GM06990 (cell line): Measurements from ENCODE around the gene ANKRD24.
"Not testable (repeated sequence)": the region's sequence is repeated elsewhere in the genome, so short reads cannot be mapped to it uniquely, and the experiment has no call there.

Source experiments
- DNase-seq: peaks from one replicate; pipeline ENCODE4 v3.0.0-alpha.2; 2011; ENCODE audit not compliant: insufficient read length; ENCODE audit errors: extremely low read depth
- H3K27me3 ChIP-seq: replicated peaks from 2 replicates; pipeline ENCODE4 v1.6.0; 2011; ENCODE audit warnings: low read length; ENCODE audit not compliant: control insufficient read depth, insufficient read depth
- H3K36me3 ChIP-seq: 2 replicates; pipeline ENCODE4 v1.5.1; 2011; ENCODE audit warnings: low read length; ENCODE audit not compliant: control insufficient read depth, insufficient read depth
- H3K4me3 ChIP-seq: replicated peaks from 2 replicates; pipeline ENCODE4 v1.5.1; 2011; ENCODE audit warnings: low read depth, mild to moderate bottlenecking, control low read depth, low read length
- TF ChIP-seq, protein P1 (sequence below): IDR thresholded peaks from 2 replicates; pipeline ENCODE4 v1.5.1; 2011; ENCODE audit warnings: low read length, control low read depth, mild to moderate bottlenecking, inconsistent platforms; ENCODE audit not compliant: insufficient read depth, poor library complexity, severe bottlenecking

ANKRD24 gene

DNA sequence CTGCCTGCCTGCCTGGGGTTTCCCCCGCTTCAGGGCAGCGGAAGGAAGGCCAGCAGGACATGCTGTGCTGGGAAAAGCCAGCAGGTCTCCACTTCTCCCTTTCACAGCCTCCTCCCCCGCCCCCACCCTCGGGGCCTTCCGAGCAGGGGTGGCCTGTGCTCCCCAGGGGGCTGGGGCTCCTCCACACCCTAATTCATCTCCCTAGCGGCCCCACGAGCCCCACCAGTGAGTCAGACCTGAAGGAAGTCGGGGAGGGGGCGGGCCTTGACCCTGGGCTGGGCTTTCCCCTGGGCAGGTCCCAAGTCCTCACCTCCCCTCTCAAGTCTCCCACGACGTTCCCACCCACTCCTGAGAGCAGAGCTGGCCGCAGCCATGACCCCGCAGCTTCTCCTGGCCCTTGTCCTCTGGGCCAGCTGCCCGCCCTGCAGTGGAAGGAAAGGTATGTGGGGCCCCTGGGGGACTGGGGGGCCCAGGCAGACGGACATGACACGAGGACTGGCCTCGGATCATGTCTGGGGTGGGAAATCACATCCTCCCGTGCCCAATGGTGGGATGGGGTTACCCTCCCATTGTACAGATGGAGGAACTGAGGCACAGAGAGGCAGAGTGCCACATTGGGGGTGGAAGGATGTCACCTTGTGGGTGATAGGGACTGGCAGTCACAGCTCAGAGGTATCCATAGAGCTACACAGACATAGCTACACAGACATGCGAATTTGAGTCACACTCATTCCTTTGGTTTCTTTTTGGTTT is 46.9 kb downstream of the ANKRD24 start, which contains the start of gene EBI3:
TSS of gene EBI3 (plus strand) at position 345 of the 753 bp plus-strand sequence. CDS start at position 373, 28 bp downstream.
- TF ChIP-seq, protein P1, sequence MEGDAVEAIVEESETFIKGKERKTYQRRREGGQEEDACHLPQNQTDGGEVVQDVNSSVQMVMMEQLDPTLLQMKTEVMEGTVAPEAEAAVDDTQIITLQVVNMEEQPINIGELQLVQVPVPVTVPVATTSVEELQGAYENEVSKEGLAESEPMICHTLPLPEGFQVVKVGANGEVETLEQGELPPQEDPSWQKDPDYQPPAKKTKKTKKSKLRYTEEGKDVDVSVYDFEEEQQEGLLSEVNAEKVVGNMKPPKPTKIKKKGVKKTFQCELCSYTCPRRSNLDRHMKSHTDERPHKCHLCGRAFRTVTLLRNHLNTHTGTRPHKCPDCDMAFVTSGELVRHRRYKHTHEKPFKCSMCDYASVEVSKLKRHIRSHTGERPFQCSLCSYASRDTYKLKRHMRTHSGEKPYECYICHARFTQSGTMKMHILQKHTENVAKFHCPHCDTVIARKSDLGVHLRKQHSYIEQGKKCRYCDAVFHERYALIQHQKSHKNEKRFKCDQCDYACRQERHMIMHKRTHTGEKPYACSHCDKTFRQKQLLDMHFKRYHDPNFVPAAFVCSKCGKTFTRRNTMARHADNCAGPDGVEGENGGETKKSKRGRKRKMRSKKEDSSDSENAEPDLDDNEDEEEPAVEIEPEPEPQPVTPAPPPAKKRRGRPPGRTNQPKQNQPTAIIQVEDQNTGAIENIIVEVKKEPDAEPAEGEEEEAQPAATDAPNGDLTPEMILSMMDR, result no peak
- H3K36me3 ChIP-seq, result peaks cover 5% of the 10 kb centered on the region
- peak; percentile 89 for DNase-seq
- peak within 1 kb of the TSS; percentile 94 for H3K4me3 ChIP-seq
- H3K27me3 ChIP-seq, result no peaks in the 10 kb centered on the region

GRCh38 chr19:4230237-4230636 is 47.7 kb downstream of the ANKRD24 start:
- not testable (repeated sequence) for DNase-seq, H3K27me3 ChIP-seq, H3K36me3 ChIP-seq
- H3K4me3 ChIP-seq, result peak overlapping the region; percentile 94

- H3K36me3 ChIP-seq, result peaks cover 11% of the 10 kb centered on the region
- H3K27me3 ChIP-seq, DNase-seq: not testable (repeated sequence)
- H3K4me3 ChIP-seq, result peak overlapping the region; percentile 94
These were observed 49.0 kb downstream of the ANKRD24 start for GRCh38 chr19:4231521-4231920.

DNA sequence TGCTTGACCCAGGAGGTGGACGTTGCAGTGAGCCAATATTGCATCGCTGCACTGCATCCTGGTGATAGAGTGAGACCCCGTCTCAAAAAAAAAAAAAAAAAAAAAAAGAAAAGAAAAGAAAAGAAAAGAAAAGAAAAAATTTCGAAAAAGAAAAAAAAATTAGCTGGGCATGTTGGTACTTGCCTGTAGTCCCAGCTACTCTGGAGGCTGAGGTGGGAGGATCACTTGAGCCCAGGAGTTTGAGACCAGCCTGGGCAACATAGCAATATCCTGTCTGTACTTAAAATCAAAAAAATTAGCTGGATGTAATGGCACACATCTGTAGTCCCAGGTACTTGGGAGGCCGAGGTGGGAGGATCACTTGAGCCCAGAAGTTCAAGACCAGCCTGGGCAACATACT is 49.6 kb downstream of the ANKRD24 start:
- DNase-seq, H3K27me3 ChIP-seq: not testable (repeated sequence)
- Histone ChIP-seq H3K36me3 (peaks cover 17% of the 10 kb centered on the region), H3K4me3 (peak overlapping the region; percentile 26)

- Histone ChIP-seq H3K4me3 (peak overlapping the region; percentile 26), H3K27me3 (no peaks in the 10 kb centered on the region), H3K36me3 (peaks cover 17% of the 10 kb centered on the region)
- TF ChIP-seq, protein P1, result no peak
- DNase-seq, result peak; percentile 55
These were observed 50.3 kb downstream of the ANKRD24 start for GRCh38 chr19:4232614-4233281.

DNA sequence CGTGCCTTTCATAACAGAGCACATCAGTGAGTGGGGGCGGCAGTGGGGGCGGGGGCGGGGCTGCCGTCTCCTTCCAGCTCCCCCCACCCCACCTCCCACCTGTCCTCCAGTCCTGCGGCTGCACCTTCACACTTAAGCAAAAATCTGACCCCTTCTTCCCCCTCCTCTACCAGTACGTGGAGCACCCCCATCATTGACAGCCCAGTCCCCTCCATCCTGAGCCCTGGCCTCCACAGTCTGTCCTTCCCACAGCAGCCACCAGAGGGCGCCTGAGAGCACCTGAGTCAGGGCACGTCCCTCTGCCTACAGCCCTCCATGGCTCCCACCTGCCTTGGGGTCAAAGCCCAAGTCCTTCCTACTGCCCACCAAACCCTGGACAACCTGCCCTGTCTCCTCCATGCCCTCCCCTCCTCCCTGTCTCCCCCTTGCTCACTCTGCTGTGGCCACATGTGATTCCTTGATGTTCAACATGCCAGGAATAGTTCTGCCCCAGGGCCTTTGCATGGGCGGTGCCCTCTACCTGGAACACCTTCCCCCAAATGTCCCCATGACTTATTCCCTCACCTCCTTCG is 50.9 kb downstream of the ANKRD24 start:
- DNase-seq, result peak; percentile 68
- TF ChIP-seq, protein P1, result peak; percentile 95
- Histone ChIP-seq H3K4me3 (peak overlapping the region; percentile 26; the same call in 1 of the 2 replicates), H3K36me3 (peaks cover 19% of the 10 kb centered on the region), H3K27me3 (no peaks in the 10 kb centered on the region)

DNA sequence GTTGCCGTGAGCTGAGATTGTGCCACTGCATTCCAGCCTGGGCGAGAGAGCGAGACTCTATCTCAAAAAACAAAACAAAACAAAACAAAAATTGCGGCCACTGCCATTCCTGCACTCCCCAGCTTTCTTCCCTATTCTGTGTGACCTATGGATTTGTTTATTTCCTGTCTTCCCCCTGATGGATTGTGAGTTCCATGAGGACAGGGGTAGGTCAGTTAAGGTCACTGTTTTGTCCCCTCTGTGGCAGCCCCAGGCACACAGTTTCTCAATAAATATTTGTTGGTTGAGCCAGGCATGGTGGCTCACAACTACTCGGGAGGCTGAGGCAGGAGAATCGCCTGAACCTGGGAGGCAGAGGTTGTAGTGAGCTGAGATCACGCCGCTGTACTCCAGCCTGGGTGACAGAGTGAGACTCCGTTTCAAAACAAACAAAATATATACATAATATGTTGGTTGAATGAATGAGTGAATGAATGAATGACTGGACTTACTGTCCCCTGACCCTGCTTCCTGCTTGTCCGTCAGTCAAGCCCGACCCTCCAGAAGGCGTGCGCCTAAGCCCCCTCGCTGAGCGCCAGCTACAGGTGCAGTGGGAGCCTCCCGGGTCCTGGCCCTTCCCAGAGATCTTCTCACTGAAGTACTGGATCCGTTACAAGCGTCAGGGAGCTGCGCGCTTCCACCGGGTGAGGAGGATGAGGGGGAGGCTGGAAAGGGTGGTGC is 51.8 kb downstream of the ANKRD24 start:
- H3K36me3 ChIP-seq, result peaks cover 21% of the 10 kb centered on the region
- no peak for DNase-seq
- no peaks in the 10 kb centered on the region for H3K27me3 ChIP-seq
- TF ChIP-seq, protein P1, result no peak
- H3K4me3 ChIP-seq, result no peak overlapping the region
